GM12864 (cell line): Measurements from ENCODE around the gene AP4B1.

Experiments
- DNase-seq: peaks from one replicate; pipeline ENCODE4 v3.0.0-alpha.2; 2011; ENCODE audit warnings: low read depth
- H3K4me3 ChIP-seq: 2 replicates; pipeline ENCODE4 v1.5.1; 2011; ENCODE audit warnings: mild to moderate bottlenecking, low read depth, low read length, control low read depth
- CTCF ChIP-seq: IDR thresholded peaks from 2 replicates; pipeline ENCODE4 v1.5.1; 2011; ENCODE audit warnings: low read depth, mild to moderate bottlenecking, moderate library complexity, low read length, control low read depth, inconsistent platforms; ENCODE audit errors: missing control alignments

The AP4B1 gene

GRCh38 chr1:113905435-113905861 lies 849 bp upstream of the AP4B1 start:
- no peak for DNase-seq
- TF ChIP-seq CTCF, result no peak
- H3K4me3 ChIP-seq, result peak overlapping the region; percentile 95

GRCh38 chr1:113904293-113904673 lies 316 bp downstream of the AP4B1 start:
- H3K4me3 ChIP-seq, result peak overlapping the region; percentile 95
- TF ChIP-seq CTCF, result no peak
- DNase-seq, result peak; percentile 38

- TF ChIP-seq CTCF, result no peak
- no peak for DNase-seq
- peak overlapping the region; percentile 95 for H3K4me3 ChIP-seq
Observed at GRCh38 chr1:113903501-113904292, 902 bp downstream of the AP4B1 start.

GRCh38 chr1:113901191-113901590 lies 3.4 kb downstream of the AP4B1 start:
- TF ChIP-seq CTCF, result no peak
- DNase-seq, result no peak
- no peak overlapping the region for H3K4me3 ChIP-seq

- no peak overlapping the region for H3K4me3 ChIP-seq
- TF ChIP-seq CTCF, result no peak
- no peak for DNase-seq
Observed at GRCh38 chr1:113899111-113899510, 5.5 kb downstream of the AP4B1 start.

GRCh38 chr1:113898241-113898814 lies 6.3 kb downstream of the AP4B1 start:
- no peak for DNase-seq
- no peak for TF ChIP-seq CTCF
- no peak overlapping the region for H3K4me3 ChIP-seq

GRCh38 chr1:113895961-113896360 lies 8.6 kb downstream of the AP4B1 start:
- no peak for TF ChIP-seq CTCF
- DNase-seq, result no peak
- H3K4me3 ChIP-seq, result no peak overlapping the region
